BE2C (cell line): ENCODE data around the gene ATRN.

Experiments used
- DNase-seq: peaks from one replicate; pipeline ENCODE4 v3.0.0-alpha.2; 2020
- H3K27me3 ChIP-seq: fragments of 250-450 bp; sonication (Bioruptor Pico); 2 replicates; pipeline ENCODE4 v1.5.1; 2020; ENCODE audit warnings: mild to moderate bottlenecking
- H3K36me3 ChIP-seq: fragments of 250-450 bp; sonication (Bioruptor Pico); 2 replicates; pipeline ENCODE4 v1.5.1; 2020; ENCODE audit warnings: mild to moderate bottlenecking
- H3K4me1 ChIP-seq: fragments of 250-450 bp; sonication (Bioruptor Pico); 2 replicates; pipeline ENCODE4 v1.5.1; 2020
- H3K4me3 ChIP-seq: 2 replicates; pipeline ENCODE4 v1.5.1; 2011; ENCODE audit warnings: low read depth, low read length
- H3K9me3 ChIP-seq: fragments of 250-450 bp; sonication (Bioruptor Pico); 2 replicates; pipeline ENCODE4 v1.5.1; 2020
- TF ChIP-seq, protein P1 (sequence below): IDR thresholded peaks from 2 replicates; pipeline ENCODE4 v1.5.1; 2012; ENCODE audit warnings: mild to moderate bottlenecking, low read depth, low read length

ATRN gene

GRCh38 chr20:3539311-3540107 lies 68.7 kb downstream of the ATRN start:
- Histone ChIP-seq H3K9me3 (no peaks in the 10 kb centered on the region), H3K36me3 (no peaks in the 10 kb centered on the region), H3K4me1 (no peaks in the 10 kb centered on the region), H3K4me3 (no peak overlapping the region), H3K27me3 (no peaks in the 10 kb centered on the region)
- no peak for DNase-seq
- TF ChIP-seq, protein P1, sequence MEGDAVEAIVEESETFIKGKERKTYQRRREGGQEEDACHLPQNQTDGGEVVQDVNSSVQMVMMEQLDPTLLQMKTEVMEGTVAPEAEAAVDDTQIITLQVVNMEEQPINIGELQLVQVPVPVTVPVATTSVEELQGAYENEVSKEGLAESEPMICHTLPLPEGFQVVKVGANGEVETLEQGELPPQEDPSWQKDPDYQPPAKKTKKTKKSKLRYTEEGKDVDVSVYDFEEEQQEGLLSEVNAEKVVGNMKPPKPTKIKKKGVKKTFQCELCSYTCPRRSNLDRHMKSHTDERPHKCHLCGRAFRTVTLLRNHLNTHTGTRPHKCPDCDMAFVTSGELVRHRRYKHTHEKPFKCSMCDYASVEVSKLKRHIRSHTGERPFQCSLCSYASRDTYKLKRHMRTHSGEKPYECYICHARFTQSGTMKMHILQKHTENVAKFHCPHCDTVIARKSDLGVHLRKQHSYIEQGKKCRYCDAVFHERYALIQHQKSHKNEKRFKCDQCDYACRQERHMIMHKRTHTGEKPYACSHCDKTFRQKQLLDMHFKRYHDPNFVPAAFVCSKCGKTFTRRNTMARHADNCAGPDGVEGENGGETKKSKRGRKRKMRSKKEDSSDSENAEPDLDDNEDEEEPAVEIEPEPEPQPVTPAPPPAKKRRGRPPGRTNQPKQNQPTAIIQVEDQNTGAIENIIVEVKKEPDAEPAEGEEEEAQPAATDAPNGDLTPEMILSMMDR: no peak

DNA sequence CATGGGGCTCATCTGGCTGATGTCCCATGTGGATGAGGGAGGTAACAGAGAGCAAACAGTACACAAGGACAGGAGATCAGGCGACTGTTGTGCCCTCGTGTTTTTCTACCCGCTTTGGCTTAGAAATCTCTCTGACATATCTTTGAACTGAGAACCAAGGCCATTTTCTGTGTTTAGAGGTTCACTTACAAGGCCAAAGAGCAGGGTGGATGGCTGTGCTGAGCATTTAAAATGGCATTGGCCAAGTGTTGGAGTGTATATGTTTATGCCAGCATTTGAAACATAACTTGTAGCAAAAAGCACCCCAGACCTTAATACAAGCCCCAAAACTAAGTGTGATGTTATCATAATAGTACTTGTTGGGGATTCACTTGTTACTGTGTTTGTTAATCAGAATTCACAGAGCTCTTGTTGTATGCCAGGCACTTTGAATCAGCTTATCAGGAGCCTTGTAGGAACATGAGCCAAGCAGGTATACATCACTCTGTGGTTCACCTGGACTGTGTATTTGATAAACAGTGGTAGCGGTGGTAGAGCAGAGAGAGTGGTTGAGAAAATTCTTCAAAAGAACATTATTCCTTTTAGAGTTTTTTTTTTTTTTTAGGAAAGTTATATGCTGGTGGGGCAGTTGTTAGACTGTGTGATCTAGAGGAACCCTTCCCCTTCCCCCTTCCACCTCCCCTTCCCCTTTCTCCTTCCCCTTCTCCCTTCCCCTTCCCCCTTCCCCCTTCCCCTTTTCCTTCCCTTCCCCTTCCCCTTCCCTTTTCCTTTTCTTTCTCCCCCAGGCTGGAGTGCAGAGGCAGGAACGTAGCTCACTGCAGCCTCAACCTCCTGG lies 71.3 kb downstream of the ATRN start:
- no peak for DNase-seq
- Histone ChIP-seq H3K4me3 (no peak overlapping the region), H3K9me3 (no peaks in the 10 kb centered on the region), H3K36me3 (no peaks in the 10 kb centered on the region), H3K27me3 (no peaks in the 10 kb centered on the region), H3K4me1 (no peaks in the 10 kb centered on the region)
- TF ChIP-seq, protein P1: no peak

- H3K9me3 ChIP-seq: no peaks in the 10 kb centered on the region
- no peaks in the 10 kb centered on the region for H3K36me3 ChIP-seq
- H3K4me1 ChIP-seq: no peaks in the 10 kb centered on the region
- DNase-seq: no peak
- no peak overlapping the region for H3K4me3 ChIP-seq
- TF ChIP-seq, protein P1: no peak
- no peaks in the 10 kb centered on the region for H3K27me3 ChIP-seq
These were observed 73.2 kb downstream of the ATRN start for GRCh38 chr20:3543901-3544507.

GRCh38 chr20:3545401-3545925 lies 74.6 kb downstream of the ATRN start:
- TF ChIP-seq, protein P1: no peak
- H3K4me3 ChIP-seq: no peak overlapping the region
- H3K27me3 ChIP-seq: no peaks in the 10 kb centered on the region
- H3K9me3 ChIP-seq: no peaks in the 10 kb centered on the region
- no peaks in the 10 kb centered on the region for H3K4me1 ChIP-seq
- DNase-seq: no peak
- H3K36me3 ChIP-seq: no peaks in the 10 kb centered on the region

- Histone ChIP-seq H3K27me3 (no peaks in the 10 kb centered on the region), H3K36me3 (no peaks in the 10 kb centered on the region), H3K4me1 (no peaks in the 10 kb centered on the region), H3K4me3 (no peak overlapping the region), H3K9me3 (no peaks in the 10 kb centered on the region)
- TF ChIP-seq, protein P1: no peak
- DNase-seq: no peak
These were observed 77.1 kb downstream of the ATRN start for GRCh38 chr20:3547906-3548305.
